H1 (cell line): ENCODE data around the gene ARL5C. TPM values are rescaled to one million over a fixed set of nuclear protein-coding genes. Genes with fewer than 3 reads are reported as not detected.

Experiments
- CTCF ChIA-PET: fragments of 300-600 bp; sonication (Branson Sonifier 250); formaldehyde crosslinking; loops from one replicate; lab custom pipeline; 2021; ENCODE audit not compliant: partially characterized antibody; lab: Charles Lee
- POLR2A ChIA-PET: fragments of 300-600 bp; sonication (Branson Sonifier 250); formaldehyde crosslinking; loops from one replicate; lab custom pipeline; 2021; ENCODE audit warnings: inconsistent platforms; ENCODE audit not compliant: partially characterized antibody; lab: Charles Lee
- DNase-seq, 2 experiments: peaks; one replicate each; pipeline versions ENCODE4 v3.0.0 to v3.0.0-alpha.2; 2010 to 2022; ENCODE audit warnings: low spot score in 2 of 2, low read depth in 1 of 2, mixed read lengths in 1 of 2
- FAIRE-seq: peaks from 2 replicates; lab custom pipeline; 2011; peaks lifted over from hg19 to GRCh38; lab: Jason Lieb, UNC
- H2AFZ ChIP-seq: 2 replicates; pipeline ENCODE4 v1.8.1; 2012; ENCODE audit warnings: low read length, inconsistent platforms
- H2AK5ac ChIP-seq: 2 replicates; pipeline ENCODE4 v1.6.1; 2013; ENCODE audit warnings: low read depth, low read length
- H2BK120ac ChIP-seq: replicated peaks from 2 replicates; pipeline ENCODE3; 2013; ENCODE audit warnings: low read depth, low read length, inconsistent platforms
- H2BK12ac ChIP-seq: 2 replicates; pipeline ENCODE4 v1.6.1; 2013; ENCODE audit warnings: low read depth, low read length
- H2BK15ac ChIP-seq: 2 replicates; pipeline ENCODE4 v1.6.1; 2013; ENCODE audit warnings: low read length
- H2BK20ac ChIP-seq: 2 replicates; pipeline ENCODE4 v1.6.1; 2013; ENCODE audit warnings: low read length
- H2BK5ac ChIP-seq: 2 replicates; pipeline ENCODE4 v1.6.1; 2013; ENCODE audit warnings: low read depth, low read length
- H3K14ac ChIP-seq: 2 replicates; pipeline ENCODE4 v1.6.1; 2013; ENCODE audit warnings: inconsistent platforms; ENCODE audit not compliant: insufficient read length
- H3K18ac ChIP-seq: 2 replicates; pipeline ENCODE4 v1.6.1; 2013; ENCODE audit warnings: low read length; ENCODE audit errors: extremely low read depth
- H3K23ac ChIP-seq: 2 replicates; pipeline ENCODE4 v1.6.1; 2013; ENCODE audit warnings: inconsistent platforms; ENCODE audit not compliant: insufficient read length
- H3K23me2 ChIP-seq: 2 replicates; pipeline ENCODE4 v1.6.1; 2013; ENCODE audit warnings: low read depth, low read length
- H3K27ac ChIP-seq: 2 replicates; pipeline ENCODE4 v1.6.1; 2011; ENCODE audit warnings: low read depth, low read length, inconsistent platforms
- H3K27me3 ChIP-seq, 4 experiments: replicated peaks in 1 of 4; 1 replicate in 1 of 4; 2 replicates in 3 of 4; pipeline versions ENCODE4 v1.6.1 to v1.8.1; 2011 to 2013; ENCODE audit warnings: low read length in 3 of 4, mild to moderate bottlenecking in 3 of 4, inconsistent platforms in 2 of 4, mixed read lengths in 2 of 4, moderate library complexity in 1 of 4; ENCODE audit not compliant: control insufficient read depth in 3 of 4, insufficient read depth in 3 of 4; ENCODE audit errors: extremely low read depth in 1 of 4
- H3K36me3 ChIP-seq, 4 experiments: 2 replicates each; pipeline versions ENCODE4 v1.6.1 to v1.8.1; 2011 to 2013; ENCODE audit warnings: mild to moderate bottlenecking in 4 of 4, low read length in 3 of 4, moderate library complexity in 2 of 4, control low read depth in 1 of 4, inconsistent platforms in 1 of 4; ENCODE audit not compliant: insufficient read depth in 4 of 4, control insufficient read depth in 2 of 4
- H3K4ac ChIP-seq: replicated peaks from 2 replicates; pipeline ENCODE3; 2013; ENCODE audit warnings: low read length, low read depth, mixed read lengths, inconsistent platforms; ENCODE audit not compliant: insufficient read length
- H3K4me1 ChIP-seq, 4 experiments: replicated peaks in 1 of 4; 1 replicate in 1 of 4; 2 replicates in 3 of 4; pipeline versions ENCODE4 v1.6.1 to v1.8.1; 2011 to 2013; ENCODE audit warnings: low read length in 3 of 4, inconsistent platforms in 2 of 4, mixed read lengths in 1 of 4; ENCODE audit not compliant: insufficient read depth in 4 of 4, control insufficient read depth in 3 of 4
- H3K4me2 ChIP-seq, 2 experiments: 2 replicates each; pipeline versions ENCODE4 v1.6.1 to v1.8.1; 2011 to 2013; ENCODE audit warnings: low read depth in 2 of 2, low read length in 2 of 2, control low read depth in 1 of 2, inconsistent platforms in 1 of 2, mild to moderate bottlenecking in 1 of 2; ENCODE audit not compliant: insufficient read depth in 1 of 2
- H3K4me3 ChIP-seq, 4 experiments: fragments of 200-600, 300-600 bp in 1 of 4; sonication (generic), shearing (Covaris generic), sonication (Bioruptor Twin) in 1 of 4; 2 replicates each; pipeline versions ENCODE4 v1.5.1 to v1.8.1; 2011 to 2016; ENCODE audit warnings: low read length in 4 of 4, low read depth in 3 of 4, control low read depth in 2 of 4, inconsistent platforms in 2 of 4, mild to moderate bottlenecking in 2 of 4, mixed read lengths in 1 of 4, moderate library complexity in 1 of 4; ENCODE audit not compliant: insufficient read depth in 2 of 4; ENCODE audit errors: extremely low read depth in 1 of 4
- H3K56ac ChIP-seq: replicated peaks from 2 replicates; pipeline ENCODE3; 2013; ENCODE audit warnings: low read depth, mild to moderate bottlenecking, mixed read lengths, low read length, inconsistent platforms; ENCODE audit not compliant: insufficient read length
- H3K79me1 ChIP-seq: 2 replicates; pipeline ENCODE4 v1.6.1; 2013; ENCODE audit warnings: low read depth, low read length, control low read depth
- H3K79me2 ChIP-seq, 2 experiments: 2 replicates each; pipeline versions ENCODE4 v1.6.1 to v1.8.1; 2012 to 2013; ENCODE audit warnings: low read length in 2 of 2, mild to moderate bottlenecking in 2 of 2, inconsistent platforms in 1 of 2; ENCODE audit not compliant: insufficient read depth in 2 of 2, control insufficient read depth in 1 of 2
- H3K9ac ChIP-seq, 4 experiments: replicated peaks in 1 of 4; 1 replicate in 1 of 4; 2 replicates in 3 of 4; pipeline versions ENCODE4 v1.6.1 to v1.8.1; 2011 to 2013; ENCODE audit warnings: low read depth in 3 of 4, low read length in 3 of 4, control low read depth in 2 of 4, mild to moderate bottlenecking in 2 of 4, moderate library complexity in 2 of 4, inconsistent platforms in 1 of 4; ENCODE audit errors: extremely low read depth in 1 of 4
- H3K9me3 ChIP-seq, 2 experiments: 2 replicates each; pipeline versions ENCODE4 v1.6.1 to v1.8.1; 2012 to 2013; ENCODE audit warnings: mild to moderate bottlenecking in 2 of 2, moderate library complexity in 2 of 2, control low read depth in 1 of 2, inconsistent platforms in 1 of 2, low read depth in 1 of 2, low read length in 1 of 2, mixed read lengths in 1 of 2; ENCODE audit not compliant: insufficient read depth in 2 of 2
- H4K20me1 ChIP-seq, 2 experiments: replicated peaks in 1 of 2; 2 replicates each; pipeline versions ENCODE3 to v1.8.1; 2011 to 2013; ENCODE audit warnings: inconsistent platforms in 2 of 2, low read length in 2 of 2, mild to moderate bottlenecking in 1 of 2; ENCODE audit not compliant: insufficient read depth in 2 of 2, control insufficient read depth in 1 of 2
- H4K5ac ChIP-seq: 2 replicates; pipeline ENCODE4 v1.6.1; 2013; ENCODE audit warnings: low read length, low read depth, mixed read lengths, inconsistent platforms; ENCODE audit not compliant: insufficient read length
- H4K8ac ChIP-seq: 2 replicates; pipeline ENCODE4 v1.8.0; 2013; ENCODE audit warnings: mild to moderate bottlenecking, moderate library complexity, low read length, inconsistent platforms; ENCODE audit not compliant: insufficient read depth; ENCODE audit errors: extremely low read depth
- H4K91ac ChIP-seq: replicated peaks from 2 replicates; pipeline ENCODE3; 2013; ENCODE audit warnings: low read length, mixed read lengths, inconsistent platforms; ENCODE audit not compliant: insufficient read length
- ASH2L ChIP-seq: fragments of 200-600, 300-600 bp; sonication (generic); IDR thresholded peaks from one replicate; pipeline ENCODE4 v1.7.1; 2017; ENCODE audit warnings: low read length
- POLR2A ChIP-seq, 2 experiments: IDR thresholded peaks; 1 replicate in 1 of 2; 2 replicates in 1 of 2; pipeline ENCODE4 v1.6.1; 2011; ENCODE audit warnings: low read depth in 2 of 2, low read length in 2 of 2, mild to moderate bottlenecking in 2 of 2; ENCODE audit errors: control extremely low read depth in 1 of 2
- POLR2AphosphoS5 ChIP-seq: IDR thresholded peaks from 2 replicates; pipeline ENCODE4 v1.6.1; 2011; ENCODE audit warnings: low read depth, low read length
- WGBS, 2 experiments: shearing (Covaris generic) in 1 of 2; methylation state at CpG; one replicate each; pipeline versions ENCODE4 v1.1.6 to v1.1.7; 2013 to 2015; ENCODE audit warnings: low lambda C conversion rate in 2 of 2, mixed read lengths in 2 of 2, inconsistent platforms in 1 of 2, low coverage in 1 of 2, missing lambda C conversion rate in 1 of 2; ENCODE audit not compliant: insufficient replicate concordance in 2 of 2, insufficient coverage in 1 of 2, insufficient read length in 1 of 2; ENCODE audit errors: extremely low coverage in 1 of 2, missing lambda C conversion rate in 1 of 2; 5-methylcytosine and 5-hydroxymethylcytosine counted together
- polyA plus RNA-seq, 7 experiments: library from polyadenylated mRNA; depleted of rRNA in 3 of 7; stranded (reverse) in 5 of 7; unstranded in 2 of 7; fragments of >200 nt in 5 of 7; fragments of 200-250 nt in 2 of 7; gene quantifications; 1 replicate in 5 of 7; 2 replicates in 1 of 7; 4 replicates in 1 of 7; pipeline versions ENCODE4 v1.2.1 to v1.2.3, GENCODE V29; 2011 to 2013; ENCODE audit warnings: missing spikeins in 2 of 7, mixed read lengths in 2 of 7
- total RNA-seq: library from RNA; stranded (reverse); fragmentation: NEBNext Ultra II Directional; extraction: Animal tissue kit (Norgen Biotek cat#: 25700); gene quantifications from 2 replicates; pipeline ENCODE4 v1.2.1, GENCODE V29; 2021

The ARL5C gene
- total and polyA plus RNA-seq, 2 of the 8 experiments (the other 6 are each of a cell fraction or from before 2014, with no cell fraction given), result not detected

GRCh38 chr17:39200957-39201510 lies 35.1 kb upstream of the ARL5C start:
- H2BK5ac ChIP-seq, result no peak overlapping the region
- H2BK15ac ChIP-seq, result no peak overlapping the region
- peak overlapping the region; percentile 99; the same call in 1 of the 2 replicates for H3K27ac ChIP-seq
- peak overlapping the region; percentile 85 to 96 (median 92) for H3K4me3 ChIP-seq
- no peaks in the 10 kb centered on the region for H3K27me3 ChIP-seq
- no peak overlapping the region for H3K18ac ChIP-seq
- WGBS, 2 experiments, result 70% methylated on average over 11 of the region's 11 CpGs; no CpG with 5 or more reads in 1 of the 2 experiments
- peaks cover 4 to 13% (median 9%) of the 10 kb centered on the region in 4 experiments for H3K4me1 ChIP-seq
- H2AFZ ChIP-seq, result no peak overlapping the region
- no peak overlapping the region for H2AK5ac ChIP-seq
- H2BK12ac ChIP-seq, result no peak overlapping the region
- FAIRE-seq (no peak), DNase-seq (no peak)
- H4K91ac ChIP-seq, result peak overlapping the region; percentile 12
- ChIA-PET CTCF (interaction anchor here (0.6 to 24.1 kb wide), 3 partner anchors 21 to 39 kb away, joined by 3 to 982 read pairs (median 5); no protein-coding TSS in a partner anchor), POLR2A (interaction anchor here (0.6 to 9.5 kb wide), 17 partner anchors 7 to 376 kb away, joined by 3 to 92 read pairs (median 7); partner anchors contain the start of genes CWC25 and STAC2)
- no peaks in the 10 kb centered on the region for H3K9me3 ChIP-seq
- H3K14ac ChIP-seq, result no peak overlapping the region
- no peak overlapping the region for H2BK20ac ChIP-seq
- H4K20me1 ChIP-seq, result peaks cover 5% of the 10 kb centered on the region in 2 experiments
- no peak for TF ChIP-seq ASH2L
- peak; percentile 49 to 72; a peak in 2 of 3 replicates for TF ChIP-seq POLR2A (IDR thresholded peaks at IDR 0.05; ENCODE audit: control extremely low read depth in 1 of 2, low read depth in 2 of 2, low read length in 2 of 2)
- peak; percentile 25; the same call in 1 of the 2 replicates for TF ChIP-seq POLR2AphosphoS5
- no peak overlapping the region for H4K5ac ChIP-seq
- peaks cover 7 to 31% of the 10 kb centered on the region in 2 experiments for H3K79me2 ChIP-seq
- no peak overlapping the region for H2BK120ac ChIP-seq
- H3K4ac ChIP-seq, result peak overlapping the region; percentile 19
- H3K9ac ChIP-seq, result peak overlapping the region; percentile 93 to 98 (median 98)
- peak overlapping the region; percentile 62 for H3K56ac ChIP-seq
- no peak overlapping the region for H4K8ac ChIP-seq
- no peak overlapping the region for H3K23ac ChIP-seq
- peaks cover 2% of the 10 kb centered on the region for H3K79me1 ChIP-seq
- peak overlapping the region; percentile 87 to 92 for H3K4me2 ChIP-seq
- peaks cover 30 to 44% (median 38%) of the 10 kb centered on the region in 4 experiments for H3K36me3 ChIP-seq
- H3K23me2 ChIP-seq, result peaks cover 11% of the 10 kb centered on the region
